GM12878 (cell line): ENCODE measurements around the gene CD164L2. TPM values are rescaled to one million over a fixed set of nuclear protein-coding genes. Genes with fewer than 3 reads are reported as not detected.

Experiments used
- ATAC-seq: fragments of 200-7000 bp; cut with Tn5 transposase; 3 replicates; pipeline ENCODE4 v1.9.1; 2020; ENCODE audit warnings: mild to moderate bottlenecking, moderate library complexity
- BruUV-seq: library from RNA; stranded (reverse); fragments of 400-500 nt; replicated peaks from 2 replicates; lab custom pipeline; 2021; lab: Mats Ljungman, UMichigan
- CTCF ChIA-PET: fragments of 300-600 bp; sonication (Branson Sonifier 250); formaldehyde crosslinking; extraction: SDS; loops from one replicate; lab custom pipeline; 2021; ENCODE audit warnings: inconsistent platforms; lab: Yijun Ruan, JAX
- POLR2A ChIA-PET: fragments of 350-600 bp; formaldehyde crosslinking; extraction: SDS; loops from one replicate; lab custom pipeline; 2021; ENCODE audit warnings: inconsistent platforms; lab: Charles Lee
- RAD21 ChIA-PET: fragments of 300-600 bp; sonication (Branson Sonifier 250); formaldehyde crosslinking; loops from one replicate; lab custom pipeline; 2023; ENCODE audit warnings: antibody characterized with exemption; ENCODE audit not compliant: unreplicated experiment; lab: Charles Lee
- SMC1A ChIA-PET: fragments of 300-600 bp; sonication (Branson Sonifier 250); formaldehyde crosslinking; loops from one replicate; lab custom pipeline; 2023; ENCODE audit not compliant: unreplicated experiment, uncharacterized antibody; lab: Charles Lee
- DNase-seq: peaks from one replicate; pipeline ENCODE4 v3.0.0-alpha.2; 2011; ENCODE audit warnings: low read depth, low spot score
- FAIRE-seq: peaks from 3 replicates; lab custom pipeline; 2011; peaks lifted over from hg19 to GRCh38; lab: Jason Lieb, UNC
- H2AFZ ChIP-seq: 2 replicates; pipeline ENCODE4 v1.6.0; 2011; ENCODE audit warnings: low read depth, low read length, control low read depth; ENCODE audit not compliant: control insufficient read depth
- H3K27ac ChIP-seq: 2 replicates; pipeline ENCODE4 v1.5.1; 2011; ENCODE audit warnings: control low read depth; ENCODE audit not compliant: control insufficient read depth, insufficient read depth
- H3K27me3 ChIP-seq, 2 experiments: replicated peaks in 1 of 2; 2 replicates each; pipeline versions ENCODE4 v1.6.0 to v1.6.1; 2011; ENCODE audit warnings: low read length in 1 of 2; ENCODE audit not compliant: control insufficient read depth in 2 of 2, insufficient read depth in 2 of 2
- H3K36me3 ChIP-seq, 2 experiments: 2 replicates each; pipeline ENCODE4 v1.5.1; 2011; ENCODE audit warnings: low read length in 1 of 2; ENCODE audit not compliant: control insufficient read depth in 2 of 2, insufficient read depth in 2 of 2
- H3K4me1 ChIP-seq: 2 replicates; pipeline ENCODE4 v1.6.1; 2011; ENCODE audit warnings: mild to moderate bottlenecking, low read length, moderate library complexity, mixed read lengths; ENCODE audit not compliant: control insufficient read depth, insufficient read depth
- H3K4me2 ChIP-seq: 2 replicates; pipeline ENCODE4 v1.6.0; 2011; ENCODE audit warnings: control low read depth; ENCODE audit not compliant: control insufficient read depth, insufficient read depth
- H3K4me3 ChIP-seq: fragments of 200-600 bp; sonication (generic); 2 replicates; pipeline ENCODE4 v1.5.1; 2016
- H3K79me2 ChIP-seq: 2 replicates; pipeline ENCODE4 v1.6.0; 2011; ENCODE audit warnings: low read length; ENCODE audit not compliant: control insufficient read depth, insufficient read depth
- H3K9ac ChIP-seq: 2 replicates; pipeline ENCODE4 v1.8.0; 2011; ENCODE audit warnings: low read length, control low read depth, mixed read lengths; ENCODE audit not compliant: control insufficient read depth, insufficient read depth
- H3K9me3 ChIP-seq: replicated peaks from 3 replicates; pipeline ENCODE4 v1.5.1; 2011; ENCODE audit warnings: mild to moderate bottlenecking, low read length; ENCODE audit not compliant: control insufficient read depth, insufficient read depth
- H4K20me1 ChIP-seq: 2 replicates; pipeline ENCODE4 v1.6.0; 2011; ENCODE audit not compliant: control insufficient read depth, insufficient read depth
- WGBS: methylation state at CpG from one replicate; pipeline ENCODE4 v1.1.6; 2016; ENCODE audit warnings: low lambda C conversion rate; ENCODE audit not compliant: insufficient replicate concordance, insufficient coverage; ENCODE audit errors: missing lambda C conversion rate; 5-methylcytosine and 5-hydroxymethylcytosine counted together
- in situ Hi-C: fragments of 300-500 bp; cut with MboI; formaldehyde crosslinking; loops from 9 replicates; pipeline ENCODE4 v1.14.3; 2018; ENCODE audit warnings: mixed read lengths
- intact Hi-C: fragments of 100-400 bp; cut with micrococcal nuclease; formaldehyde crosslinking; loops from one replicate; pipeline ENCODE4 v1.14.2; 2022; ENCODE audit not compliant: unreplicated experiment
- polyA plus RNA-seq, 11 experiments: library from polyadenylated mRNA; depleted of rRNA in 4 of 11; unstranded in 6 of 11; stranded (reverse) in 5 of 11; fragments of >200 nt; fragmentation: Nextera tagmentation in 4 of 11; fragmentation: Illumina TruSeq in 1 of 11; extraction: Ambion mirVana in 4 of 11; extraction: Trizol in 1 of 11; gene quantifications; 1 replicate in 1 of 11; 2 replicates in 10 of 11; pipeline versions ENCODE4 v1.2.1 to v1.2.3, GENCODE V29; 2011 to 2016; ENCODE audit warnings: inconsistent platforms in 2 of 11, missing spikeins in 2 of 11, low read depth in 1 of 11
- total RNA-seq, 4 experiments: library from RNA; depleted of rRNA in 3 of 4; stranded (reverse); fragments of >200 nt in 3 of 4; fragmentation: Illumina TruSeq in 1 of 4; extraction: Trizol in 1 of 4; gene quantifications; 2 replicates each; pipeline versions ENCODE4 v1.2.1 to v1.2.3, GENCODE V29; 2013 to 2021
- TF ChIP-seq, protein P1 (sequence below): fragments of 450-650 bp; IDR thresholded peaks from 2 replicates; pipeline ENCODE4 v1.6.1; 2016; ENCODE audit warnings: mild to moderate bottlenecking, moderate library complexity, borderline replicate concordance

Gene CD164L2
- total and polyA plus RNA-seq, 10 of the 15 experiments (the other 5 are each of a cell fraction or from before 2014, with no cell fraction given): not detected

DNA sequence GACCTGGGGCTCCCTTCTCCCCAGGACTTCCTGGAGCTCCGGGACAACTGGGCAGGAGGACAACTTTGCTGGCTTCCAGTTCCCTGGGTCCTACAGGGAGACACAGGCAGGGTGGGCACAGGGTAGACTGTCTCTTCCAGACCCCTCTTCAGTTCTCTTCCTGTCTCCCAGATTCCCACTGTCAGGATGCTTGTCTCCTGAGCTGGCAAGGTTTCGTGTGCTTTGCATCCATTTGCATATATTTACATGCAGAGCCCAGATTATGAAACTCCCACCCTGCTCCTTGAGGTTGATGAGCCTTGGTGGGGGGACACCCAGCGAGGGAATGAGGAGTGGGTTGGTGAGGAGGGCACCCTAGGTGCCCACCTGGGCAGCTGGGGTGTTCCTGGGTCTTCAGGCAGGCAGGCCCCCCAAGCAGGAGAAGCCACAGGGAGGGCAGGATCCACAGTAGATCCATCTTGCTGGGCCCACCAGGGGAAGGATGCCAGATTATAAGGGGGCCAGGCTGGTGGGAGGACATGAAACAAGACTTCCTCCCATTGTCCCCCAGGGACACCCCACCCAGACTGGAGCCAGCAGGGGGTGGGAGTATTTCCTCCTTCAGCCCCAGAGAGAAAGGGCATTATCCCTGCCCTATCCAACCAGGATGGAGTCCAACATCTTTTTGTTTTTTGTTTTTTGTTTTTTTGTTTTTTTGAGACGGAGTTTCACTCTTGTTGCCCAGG lies 8.6 kb downstream of the CD164L2 start, which contains the start of gene FCN3:
FCN3 (minus strand) TSS at position 463 of the 725 bp plus-strand sequence; CDS start at position 457, 6 bp downstream.
- WGBS: 10% methylated on average over 4 of the region's 4 CpGs
- no peak within 1 kb of the TSS for H2AFZ ChIP-seq
- H3K9ac ChIP-seq: no peak within 1 kb of the TSS
- TF ChIP-seq, protein P1, sequence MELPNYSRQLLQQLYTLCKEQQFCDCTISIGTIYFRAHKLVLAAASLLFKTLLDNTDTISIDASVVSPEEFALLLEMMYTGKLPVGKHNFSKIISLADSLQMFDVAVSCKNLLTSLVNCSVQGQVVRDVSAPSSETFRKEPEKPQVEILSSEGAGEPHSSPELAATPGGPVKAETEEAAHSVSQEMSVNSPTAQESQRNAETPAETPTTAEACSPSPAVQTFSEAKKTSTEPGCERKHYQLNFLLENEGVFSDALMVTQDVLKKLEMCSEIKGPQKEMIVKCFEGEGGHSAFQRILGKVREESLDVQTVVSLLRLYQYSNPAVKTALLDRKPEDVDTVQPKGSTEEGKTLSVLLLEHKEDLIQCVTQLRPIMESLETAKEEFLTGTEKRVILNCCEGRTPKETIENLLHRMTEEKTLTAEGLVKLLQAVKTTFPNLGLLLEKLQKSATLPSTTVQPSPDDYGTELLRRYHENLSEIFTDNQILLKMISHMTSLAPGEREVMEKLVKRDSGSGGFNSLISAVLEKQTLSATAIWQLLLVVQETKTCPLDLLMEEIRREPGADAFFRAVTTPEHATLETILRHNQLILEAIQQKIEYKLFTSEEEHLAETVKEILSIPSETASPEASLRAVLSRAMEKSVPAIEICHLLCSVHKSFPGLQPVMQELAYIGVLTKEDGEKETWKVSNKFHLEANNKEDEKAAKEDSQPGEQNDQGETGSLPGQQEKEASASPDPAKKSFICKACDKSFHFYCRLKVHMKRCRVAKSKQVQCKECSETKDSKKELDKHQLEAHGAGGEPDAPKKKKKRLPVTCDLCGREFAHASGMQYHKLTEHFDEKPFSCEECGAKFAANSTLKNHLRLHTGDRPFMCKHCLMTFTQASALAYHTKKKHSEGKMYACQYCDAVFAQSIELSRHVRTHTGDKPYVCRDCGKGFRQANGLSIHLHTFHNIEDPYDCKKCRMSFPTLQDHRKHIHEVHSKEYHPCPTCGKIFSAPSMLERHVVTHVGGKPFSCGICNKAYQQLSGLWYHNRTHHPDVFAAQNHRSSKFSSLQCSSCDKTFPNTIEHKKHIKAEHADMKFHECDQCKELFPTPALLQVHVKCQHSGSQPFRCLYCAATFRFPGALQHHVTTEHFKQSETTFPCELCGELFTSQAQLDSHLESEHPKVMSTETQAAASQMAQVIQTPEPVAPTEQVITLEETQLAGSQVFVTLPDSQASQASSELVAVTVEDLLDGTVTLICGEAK: no peak
- in situ Hi-C loops (no loop called here), intact Hi-C loops (no loop called here)
- no peak for FAIRE-seq
- H3K4me3 ChIP-seq: no peak within 1 kb of the TSS
- no peak within 1 kb of the TSS for H3K4me2 ChIP-seq
- no peaks in the 10 kb centered on the region for H3K36me3 ChIP-seq
- peaks cover 4% of the 10 kb centered on the region; the same call in 1 of the 2 replicates for H3K4me1 ChIP-seq
- no peaks in the 10 kb centered on the region for H4K20me1 ChIP-seq
- DNase-seq: no peak
- POLR2A ChIA-PET: no interaction called here
- H3K27ac ChIP-seq: no peak within 1 kb of the TSS
- no peak for ATAC-seq
- H3K27me3 ChIP-seq: no peaks in the 10 kb centered on the region; a peak in 2 of 4 replicates
- H3K79me2 ChIP-seq: no peaks in the 10 kb centered on the region
- RAD21 ChIA-PET: no interaction called here
- H3K9me3 ChIP-seq: no peaks in the 10 kb centered on the region
- SMC1A ChIA-PET: interaction anchor here (0.7 kb wide), 1 partner anchor 42 kb away, joined by 3 read pairs; no protein-coding TSS in a partner anchor
- no TSS peak for BruUV-seq
- CTCF ChIA-PET: interaction anchor here (1.2 to 1.5 kb wide), 3 partner anchors 12 to 74 kb away, joined by 3 to 5 read pairs (median 4); no protein-coding TSS in a partner anchor
